HG03439 (cell line): ENCODE results near the gene EOLA2.
"Not testable (repeated sequence)": the region's sequence is repeated elsewhere in the genome, so short reads cannot be mapped to it uniquely, and the experiment has no call there.

ENCODE experiments used
- ATAC-seq: cut with Tn5 transposase; IDR thresholded peaks from one replicate; pipeline ENCODE4 v1.9.1; 2021; ENCODE audit warnings: mild to moderate bottlenecking, moderate library complexity; ENCODE audit not compliant: unreplicated experiment

Gene EOLA2

GRCh38 chrX:149938427-149938880, at the start of gene EOLA2:
EOLA2 (minus strand) TSS chrX:149938491; CDS start chrX:149933874, 4,617 bp downstream.
- ATAC-seq, result peak; percentile 81

DNA sequence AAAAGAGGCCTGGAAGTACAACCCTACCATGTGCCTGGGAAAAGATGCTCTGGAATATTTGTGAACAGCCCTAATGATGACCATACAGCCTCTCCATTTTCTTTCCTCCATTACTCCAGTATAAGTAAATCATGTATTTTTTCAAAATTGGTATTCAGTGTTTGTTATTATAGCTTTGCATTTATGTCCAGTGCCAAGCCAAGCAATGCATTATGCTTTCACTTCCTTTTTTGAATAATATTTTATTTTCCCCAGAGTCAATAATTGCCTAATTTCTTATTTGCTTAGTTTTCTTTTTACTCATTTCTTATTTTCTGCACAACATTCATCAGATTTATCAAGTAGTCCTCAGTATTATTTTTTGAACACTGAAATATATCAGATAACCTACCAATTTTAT, 49.3 kb upstream of the EOLA2 start:
- no peak for ATAC-seq

GRCh38 chrX:149984411-149984810, 46.1 kb upstream of the EOLA2 start:
- ATAC-seq, result no peak

DNA sequence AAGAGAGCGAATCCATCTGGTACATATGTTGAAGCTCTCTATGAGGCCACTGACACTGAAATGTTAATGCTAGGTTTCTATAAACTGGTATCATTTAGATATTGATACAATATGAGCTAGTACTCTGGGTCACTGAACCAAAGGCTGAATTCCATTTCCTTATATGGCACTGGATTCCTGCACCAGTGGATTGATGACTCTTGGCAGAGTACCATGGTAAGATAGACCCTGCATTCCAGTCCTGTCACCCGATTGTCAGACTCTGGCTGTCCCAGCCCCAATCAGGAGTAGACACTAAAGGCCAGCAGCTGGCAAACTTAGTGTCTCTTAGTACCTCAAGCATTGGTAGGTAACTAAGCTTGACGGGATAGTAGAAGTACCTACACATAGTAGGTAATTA, 44.0 kb upstream of the EOLA2 start:
- no peak for ATAC-seq

DNA sequence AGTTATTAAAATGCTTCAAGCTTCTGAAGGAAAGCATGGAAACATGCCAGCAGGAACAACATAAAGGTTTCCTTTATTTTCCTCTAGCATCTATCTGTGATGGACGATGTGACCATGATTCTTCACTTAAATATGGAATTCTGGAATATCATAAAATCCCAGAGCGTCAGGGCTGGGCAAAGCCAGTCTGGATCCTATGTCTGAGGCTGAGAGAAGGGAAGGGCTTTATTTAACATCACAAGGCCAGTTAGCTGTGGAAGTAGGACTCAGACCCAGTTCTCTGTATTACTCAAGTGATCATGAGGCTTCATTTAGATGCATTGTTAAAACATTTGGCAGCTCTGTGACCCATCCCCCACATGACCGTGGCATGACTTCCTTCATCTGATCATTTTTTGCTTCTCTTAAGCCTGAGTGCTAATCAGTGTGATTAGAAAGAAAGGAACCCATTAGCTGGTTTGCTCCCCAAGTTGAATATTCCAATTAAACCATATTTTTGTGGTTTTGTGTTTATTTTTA, 40.9 kb upstream of the EOLA2 start:
- no peak for ATAC-seq

DNA sequence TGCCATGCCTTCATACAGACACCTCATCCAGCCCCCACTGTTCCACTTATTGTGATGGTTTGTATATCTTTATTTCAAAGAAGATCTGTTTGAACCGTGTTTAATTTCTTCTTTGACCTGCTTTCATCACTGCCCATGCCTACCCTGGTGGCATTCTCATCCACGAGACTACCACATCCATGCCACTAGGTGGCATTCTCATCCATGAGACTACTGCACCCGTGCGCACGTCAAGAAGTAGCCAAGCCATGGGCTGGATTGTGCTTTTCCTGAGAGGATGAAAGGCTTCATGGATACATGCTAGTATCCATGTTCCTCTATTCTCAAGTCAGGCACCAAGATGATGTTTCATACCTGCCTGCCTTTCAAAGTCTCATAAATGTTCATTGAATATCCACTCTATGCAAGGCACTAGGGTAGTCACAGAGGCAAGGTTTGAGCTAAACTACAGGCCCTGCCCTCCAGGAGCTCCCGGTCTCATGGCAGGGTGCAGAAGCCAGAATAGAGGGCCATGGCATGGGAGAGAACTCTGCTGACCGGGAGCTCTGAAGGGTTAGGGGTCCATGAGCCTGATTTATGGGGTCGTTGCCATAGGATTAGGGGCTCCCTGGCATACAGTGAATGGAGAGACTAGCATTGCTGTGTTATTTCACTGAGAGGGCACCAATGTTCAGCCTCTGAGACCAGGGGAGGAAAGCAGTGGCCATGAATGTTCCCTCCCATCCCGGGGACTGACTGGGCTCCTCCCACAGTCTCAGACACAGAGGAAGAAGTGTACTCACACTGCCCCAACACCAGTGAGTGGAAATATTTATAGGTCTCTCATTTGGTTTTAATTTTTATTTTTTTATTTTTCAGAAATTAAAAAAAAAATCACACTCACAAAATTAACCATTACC, 24.8 kb upstream of the EOLA2 start:
- ATAC-seq, result no peak

DNA sequence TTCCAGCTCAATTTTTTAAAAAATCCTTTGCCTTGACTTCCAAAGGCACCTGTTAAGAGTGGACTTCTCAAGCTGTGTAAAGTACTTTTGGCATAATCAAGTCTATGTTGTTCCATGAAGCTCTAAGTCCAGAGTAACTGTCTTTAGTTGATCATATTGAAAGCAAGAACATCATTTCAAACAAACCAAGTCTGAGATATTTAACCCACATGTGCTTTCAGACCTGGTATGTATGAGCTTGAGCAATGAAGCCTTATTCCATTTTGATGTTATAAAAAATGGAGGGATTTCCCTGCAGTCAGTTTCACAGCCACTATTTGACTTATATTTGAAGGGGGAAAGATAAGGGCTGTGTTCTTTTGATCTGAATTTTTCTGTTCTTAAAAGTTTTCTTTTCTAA, 23.7 kb upstream of the EOLA2 start:
- no peak for ATAC-seq

DNA sequence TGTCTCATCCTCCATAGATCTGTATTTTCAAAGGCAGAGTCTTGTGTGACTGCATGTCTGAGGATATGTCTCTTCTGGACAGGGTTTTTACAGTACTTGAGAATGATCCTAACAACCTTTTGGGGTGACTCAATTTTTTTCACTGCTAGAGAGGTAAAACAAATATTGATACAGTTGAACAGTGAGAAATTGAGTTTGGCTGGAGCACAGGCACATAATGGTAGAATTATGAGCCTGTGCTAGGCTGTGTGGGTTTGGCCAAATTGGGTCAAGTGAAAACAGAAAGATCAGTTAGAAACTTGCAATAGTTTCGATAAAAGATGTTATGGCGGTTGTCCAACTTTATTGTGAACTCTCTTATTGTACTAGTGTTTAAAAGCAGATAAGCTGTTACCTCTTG, 23.3 kb upstream of the EOLA2 start:
- ATAC-seq, result no peak

GRCh38 chrX:149950681-149951080, 12.4 kb upstream of the EOLA2 start:
- no peak for ATAC-seq

GRCh38 chrX:149949743-149950436, 11.6 kb upstream of the EOLA2 start:
- ATAC-seq, result no peak

GRCh38 chrX:149948016-149948415, 9.7 kb upstream of the EOLA2 start:
- ATAC-seq, result no peak

DNA sequence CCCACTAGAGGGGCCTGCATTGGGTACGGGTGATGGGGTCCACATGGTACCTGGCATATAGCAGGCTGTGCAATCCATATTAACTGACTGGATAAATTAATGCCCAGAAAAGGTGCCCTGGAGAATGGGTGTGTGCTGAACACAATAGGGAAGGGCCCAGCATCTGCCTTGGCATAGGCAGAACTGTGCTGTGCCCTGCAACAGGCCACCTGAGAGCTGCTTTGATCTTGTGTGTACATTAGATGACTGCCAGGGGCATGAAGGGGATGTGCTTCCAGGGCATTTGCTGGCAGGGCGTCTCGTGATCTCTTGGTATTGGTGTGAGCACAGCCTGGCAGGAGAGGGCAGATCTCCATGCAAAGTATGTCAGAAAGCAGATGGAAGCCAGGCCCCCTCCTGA, 8.6 kb upstream of the EOLA2 start:
- ATAC-seq, result not testable (repeated sequence)

GRCh38 chrX:149945820-149946219, 7.5 kb upstream of the EOLA2 start:
- not testable (repeated sequence) for ATAC-seq

DNA sequence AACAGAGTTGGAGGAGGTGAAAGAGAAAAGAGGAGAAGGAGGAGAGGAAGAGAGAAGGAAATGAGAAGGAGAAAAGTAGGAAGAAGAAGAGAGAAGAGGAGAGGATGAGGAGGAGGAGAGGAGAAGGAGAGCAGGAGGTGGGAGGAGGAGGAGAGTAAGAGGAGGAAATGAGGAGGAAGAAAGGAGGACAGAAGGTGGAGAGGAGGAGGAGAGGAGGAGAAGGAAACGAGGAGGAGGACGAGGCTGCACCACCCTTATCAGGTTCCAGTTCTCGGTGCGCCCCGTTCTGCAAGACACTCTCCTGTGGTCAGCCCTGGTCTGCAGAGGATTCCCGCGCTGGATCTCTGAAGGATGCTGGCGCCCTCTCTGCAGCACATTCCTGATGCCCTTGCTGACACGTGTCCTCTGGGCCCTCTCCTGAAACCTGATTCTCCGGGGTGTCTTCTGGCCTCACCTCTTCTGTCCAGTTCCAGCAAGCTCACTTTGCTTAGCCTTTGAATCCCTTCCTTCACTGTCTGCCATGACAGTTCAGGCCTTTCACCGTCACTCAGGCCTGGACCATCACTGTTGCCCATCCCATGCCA, 6.9 kb upstream of the EOLA2 start:
- not testable (repeated sequence) for ATAC-seq

- ATAC-seq, result not testable (repeated sequence)
These were observed 2.4 kb upstream of the EOLA2 start for GRCh38 chrX:149940674-149941024.

GRCh38 chrX:149939905-149940673, 1.8 kb upstream of the EOLA2 start:
- peak; percentile 37 for ATAC-seq

DNA sequence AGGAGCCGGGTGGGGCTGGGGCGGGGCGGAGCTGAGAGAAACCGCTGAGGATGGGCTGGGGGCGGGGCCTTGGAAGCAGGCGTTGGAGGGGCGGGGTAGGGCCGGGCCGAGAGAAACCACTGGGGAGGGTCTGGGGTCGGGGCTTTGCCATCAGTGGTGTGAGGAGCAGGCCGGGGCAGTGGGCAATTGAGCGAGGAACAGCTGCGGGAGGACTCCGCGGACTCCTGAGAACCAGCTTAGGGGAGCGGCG, 1.3 kb upstream of the EOLA2 start:
- ATAC-seq, result no peak

DNA sequence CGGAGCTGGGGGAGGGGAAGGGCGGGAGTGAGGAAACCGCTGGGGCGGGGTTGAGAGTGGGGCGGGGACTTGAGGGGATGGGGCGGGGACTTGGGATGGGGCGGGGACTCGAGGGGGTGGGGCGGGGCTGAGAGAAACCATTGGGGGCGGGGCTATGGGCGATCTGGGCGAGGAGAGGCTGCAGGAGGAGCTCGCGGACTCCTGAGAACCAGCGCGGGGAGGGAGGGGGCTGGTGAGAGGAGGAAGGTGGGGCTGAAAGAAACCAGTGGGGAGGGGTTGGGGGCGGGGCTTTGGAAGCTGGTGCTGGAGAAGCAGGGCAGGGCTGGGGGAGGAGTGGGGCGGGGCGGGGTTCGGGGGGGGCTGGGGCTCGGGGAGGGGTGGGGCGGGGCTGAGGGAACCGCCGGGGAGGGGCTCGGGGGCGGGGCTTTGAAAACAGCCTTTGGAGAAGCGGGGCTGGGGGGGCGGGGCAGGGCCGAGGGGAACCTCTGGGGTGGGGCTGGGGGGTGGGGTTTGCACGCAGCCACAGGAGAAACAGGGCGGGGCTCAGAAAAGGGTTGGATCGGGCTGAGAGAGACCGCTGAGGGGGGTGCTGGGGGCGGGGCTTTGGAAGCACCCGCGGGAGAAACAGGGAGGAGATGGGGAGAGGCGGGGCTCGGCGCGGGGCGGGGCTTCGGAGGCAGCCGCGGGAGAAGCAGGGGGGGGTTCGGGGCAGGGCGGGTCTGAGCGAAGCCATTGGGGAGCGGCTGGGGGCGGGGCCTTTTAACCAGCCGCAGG, 777 bp upstream of the EOLA2 start:
- ATAC-seq, result no peak

- no peak for ATAC-seq
These were observed 342 bp downstream of the EOLA2 start for GRCh38 chrX:149937871-149938426.

DNA sequence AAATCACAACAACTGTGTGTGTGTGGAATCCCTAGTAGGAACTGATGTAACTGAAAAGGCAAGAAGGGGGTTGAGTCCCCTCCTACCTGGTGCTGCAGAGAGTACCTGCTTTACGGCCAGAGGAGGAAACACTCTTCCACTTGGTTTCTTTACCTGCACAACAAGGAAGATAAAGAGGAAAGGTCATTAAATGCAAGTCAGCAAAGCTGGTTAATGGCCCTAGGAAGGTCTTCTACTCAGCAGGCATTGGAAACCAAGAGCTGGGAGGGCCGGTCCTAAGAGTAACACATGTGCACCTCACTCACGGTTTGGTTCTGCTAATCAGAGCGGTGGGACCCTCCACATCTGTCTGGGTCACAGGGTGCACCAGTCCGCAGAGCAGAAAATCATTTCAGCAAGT, 963 bp downstream of the EOLA2 start:
- not testable (repeated sequence) for ATAC-seq
